NCI-H2029 (cell line): ENCODE measurements around the gene WAPL.

ENCODE experiments used
- DNase-seq: peaks from one replicate; lab custom pipeline; 2025; lab: John Stamatoyannopoulos, UW

WAPL gene

DNA sequence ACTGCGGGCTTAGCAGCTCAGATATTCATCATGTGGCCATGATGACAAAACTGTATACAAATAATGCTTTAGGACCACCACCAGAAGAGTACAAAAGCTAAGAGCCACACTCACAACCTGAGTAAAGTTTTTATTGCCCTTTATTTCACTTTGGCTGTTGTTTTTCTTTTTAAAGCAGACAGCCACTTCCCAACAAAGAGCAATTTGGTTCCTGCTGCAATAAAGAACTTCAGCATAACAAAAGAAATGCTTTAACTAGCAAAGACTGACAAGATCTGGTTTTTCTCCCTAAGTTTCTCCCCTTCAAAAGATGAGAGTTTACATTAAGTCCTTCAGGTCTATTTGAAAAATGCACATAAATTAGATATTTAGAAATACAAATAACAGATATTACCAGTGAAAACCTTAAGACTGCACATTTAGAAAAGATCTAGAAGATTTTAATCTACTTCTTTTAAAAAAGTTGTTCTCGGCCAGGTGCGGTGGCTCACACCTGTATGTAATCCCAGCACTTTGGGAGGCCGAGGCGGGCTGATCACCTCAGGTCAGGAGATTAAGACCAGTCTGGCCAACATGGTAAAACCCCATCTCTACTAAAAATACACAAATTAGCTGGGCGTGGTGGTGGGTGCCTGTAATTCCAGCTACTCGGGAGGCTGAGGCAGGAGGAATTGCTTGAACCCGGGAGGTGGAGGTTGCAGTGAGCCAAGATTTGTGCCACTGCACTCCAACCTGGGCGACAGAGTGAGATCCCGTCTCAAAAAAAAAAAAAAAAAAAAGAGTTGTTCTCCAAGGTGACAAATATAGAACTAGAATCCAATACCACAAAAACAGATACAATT, 59.4 kb downstream of the WAPL start:
- DNase-seq = no peak

DNA sequence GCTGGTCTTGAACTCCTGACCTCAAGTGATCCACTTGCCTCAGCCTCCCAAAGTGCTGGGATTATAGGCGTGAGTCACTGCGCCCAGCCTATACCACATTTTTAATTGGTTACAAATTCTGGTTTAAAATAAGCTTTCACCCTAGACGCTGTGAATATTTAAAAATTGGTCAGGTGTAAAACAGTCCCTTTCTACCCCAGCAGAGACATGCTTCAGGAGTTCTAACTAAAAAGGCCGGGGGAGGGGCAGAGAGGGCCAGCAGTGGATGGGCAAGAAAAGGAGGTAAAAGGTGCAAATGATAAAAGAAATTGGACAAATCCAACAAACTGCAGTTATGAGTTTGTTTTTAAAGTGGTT, 70.0 kb downstream of the WAPL start:
- DNase-seq = no peak

DNA sequence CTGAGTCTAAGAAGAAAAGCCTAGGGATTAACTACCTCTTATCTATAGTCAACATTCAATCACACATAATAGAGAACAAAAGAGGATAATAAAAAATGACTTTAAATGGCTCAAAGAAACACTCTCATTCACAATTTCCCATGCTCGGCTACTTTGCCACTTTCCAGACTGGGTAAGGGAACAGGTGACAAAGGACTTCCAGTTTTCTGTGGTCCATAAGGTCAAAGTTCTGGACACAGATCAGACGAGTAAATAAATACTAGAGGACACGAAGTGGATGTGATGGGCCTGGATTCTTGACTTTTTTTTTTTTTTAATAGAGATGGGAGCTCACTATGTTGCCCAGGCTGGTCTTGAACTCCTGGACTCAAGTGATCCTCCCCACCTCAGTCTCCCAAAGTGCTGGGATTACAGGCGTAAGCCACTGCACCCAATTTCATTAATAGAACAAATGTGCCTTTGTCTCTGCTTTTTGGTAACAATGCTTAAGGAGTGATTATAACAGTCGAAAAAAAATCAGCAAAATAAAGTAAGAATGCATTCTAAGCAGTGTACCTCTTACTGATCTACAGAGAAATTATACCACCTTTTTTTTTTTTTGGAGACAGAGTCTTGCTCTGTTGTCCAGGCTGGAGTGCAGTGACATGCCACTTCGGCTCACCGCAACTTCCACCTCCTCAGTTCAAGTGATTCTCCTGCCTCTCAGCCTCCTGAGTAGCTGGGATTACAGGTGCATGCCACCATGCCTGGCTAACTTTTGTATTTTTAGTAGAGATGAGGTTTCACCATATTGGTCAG, 70.6 kb downstream of the WAPL start:
- DNase-seq = no peak

DNA sequence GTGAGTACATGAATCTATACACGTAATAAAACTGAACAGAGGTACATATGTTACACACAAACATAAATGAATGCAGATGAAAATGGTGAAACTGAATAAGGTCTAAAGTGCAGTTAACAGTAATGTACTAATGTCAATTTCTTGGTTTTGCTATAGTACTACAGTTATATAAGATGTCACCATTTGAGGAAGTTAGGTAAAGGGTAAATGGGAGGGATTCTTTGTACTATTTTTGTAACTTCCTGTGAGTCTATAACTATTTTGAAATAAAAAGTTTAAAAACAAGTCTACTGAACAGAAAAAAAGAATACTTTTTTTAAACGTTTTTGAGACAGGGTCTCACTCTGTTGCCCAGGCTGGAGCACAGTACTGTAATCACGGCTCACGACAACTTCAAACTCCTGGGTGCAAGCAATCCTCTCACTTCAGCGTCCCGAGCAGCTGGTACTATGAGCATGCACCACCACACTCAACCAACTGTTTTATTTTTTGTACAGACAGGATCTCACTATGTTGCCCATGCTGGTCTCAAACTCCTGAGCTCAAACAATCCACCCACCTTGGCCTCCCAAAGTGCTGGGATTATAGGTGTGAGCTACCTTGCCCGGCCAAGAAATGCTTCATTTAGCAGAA, 71.5 kb downstream of the WAPL start:
- no peak for DNase-seq

DNA sequence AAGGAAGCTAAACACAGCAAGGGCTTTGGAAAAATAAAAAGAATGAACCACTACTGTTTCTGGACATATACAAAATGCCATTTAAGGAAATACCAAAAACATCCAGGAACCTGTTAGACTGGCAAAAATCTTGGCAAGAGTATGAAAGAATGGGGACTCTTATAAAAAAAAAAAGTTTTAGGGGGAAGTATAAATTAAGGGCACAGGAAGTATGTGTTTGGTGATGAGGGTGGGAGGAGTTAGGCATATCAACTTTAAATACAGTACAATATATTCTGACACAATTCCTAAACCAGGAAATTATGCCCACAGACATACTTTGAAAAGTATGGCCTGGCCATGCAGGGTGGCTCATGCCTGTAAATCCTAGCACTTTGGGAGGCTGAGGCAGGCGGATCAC, 74.2 kb downstream of the WAPL start:
- DNase-seq = no peak

DNA sequence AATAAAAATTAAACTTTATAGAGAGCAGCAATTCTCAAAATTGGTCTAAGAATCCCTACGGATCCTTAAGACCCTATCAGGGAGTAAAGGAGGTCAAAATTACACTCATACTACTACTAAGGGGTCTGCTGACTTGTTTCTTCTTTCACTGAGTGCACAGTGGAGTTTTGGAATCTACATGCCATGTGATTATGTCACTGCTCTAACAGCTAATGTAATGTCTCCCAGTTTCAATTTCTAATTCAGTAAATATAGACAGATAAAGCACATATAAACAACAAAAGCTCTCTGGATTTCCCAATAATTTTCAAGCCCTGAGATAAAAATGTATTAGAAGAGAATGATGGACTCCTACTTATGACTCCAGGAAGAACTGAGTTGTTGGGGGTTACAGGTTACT, 74.6 kb downstream of the WAPL start:
- DNase-seq = no peak

DNA sequence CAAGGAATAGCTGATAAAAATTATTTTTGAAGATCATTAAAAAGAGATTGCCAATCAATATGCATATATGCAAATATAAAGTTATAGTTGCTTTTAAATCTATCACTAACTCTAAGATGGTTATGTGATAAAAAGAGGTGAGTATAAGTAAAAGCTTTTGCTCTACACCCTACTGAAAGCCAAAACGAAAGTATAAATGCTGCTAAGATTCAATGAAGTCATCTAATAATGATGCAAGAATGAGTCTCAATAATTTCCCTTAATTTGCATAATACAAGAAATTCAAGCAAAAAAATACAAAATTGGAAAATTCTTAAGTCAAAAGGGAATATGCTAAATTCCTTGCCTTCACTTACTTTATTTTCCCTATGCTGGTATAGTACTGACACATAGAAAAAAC, 75.2 kb downstream of the WAPL start:
- no peak for DNase-seq

DNA sequence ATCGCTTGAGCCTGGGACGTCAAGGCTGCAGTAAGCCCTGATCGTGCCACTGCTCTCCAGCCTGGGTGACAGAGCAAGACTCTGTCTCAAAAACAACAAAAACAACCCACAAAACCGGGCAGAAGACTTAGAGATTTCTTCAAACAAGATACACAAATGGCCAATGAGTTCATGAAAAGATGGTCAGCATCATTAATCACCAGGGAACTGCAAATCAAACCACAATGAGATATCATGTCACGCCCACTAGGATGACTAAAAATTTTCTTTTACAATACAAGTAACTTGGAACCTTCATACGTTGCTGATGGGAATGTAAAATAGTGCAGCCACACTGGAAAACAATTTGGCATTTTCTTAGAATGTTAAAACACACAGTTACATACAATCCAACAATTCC, 77.7 kb downstream of the WAPL start:
- no peak for DNase-seq

DNA sequence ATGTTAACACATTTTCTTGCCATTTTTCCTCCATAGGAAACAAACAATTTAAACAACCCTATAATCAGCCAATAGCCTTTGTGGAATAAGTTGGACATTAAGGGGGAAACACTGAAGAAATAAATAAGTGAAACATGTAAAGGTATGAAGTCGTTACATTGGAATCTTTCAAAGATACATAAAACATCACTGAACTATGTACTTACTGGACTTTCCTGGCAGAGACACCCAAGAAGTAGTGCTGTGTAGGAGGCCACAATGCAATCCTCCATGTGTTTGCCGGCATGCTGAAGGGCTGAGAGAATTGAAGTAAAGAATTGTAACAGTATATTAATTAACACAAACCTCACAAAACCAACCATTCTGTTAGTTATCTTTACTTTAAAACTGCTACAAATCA, 78.5 kb downstream of the WAPL start:
- no peak for DNase-seq

DNA sequence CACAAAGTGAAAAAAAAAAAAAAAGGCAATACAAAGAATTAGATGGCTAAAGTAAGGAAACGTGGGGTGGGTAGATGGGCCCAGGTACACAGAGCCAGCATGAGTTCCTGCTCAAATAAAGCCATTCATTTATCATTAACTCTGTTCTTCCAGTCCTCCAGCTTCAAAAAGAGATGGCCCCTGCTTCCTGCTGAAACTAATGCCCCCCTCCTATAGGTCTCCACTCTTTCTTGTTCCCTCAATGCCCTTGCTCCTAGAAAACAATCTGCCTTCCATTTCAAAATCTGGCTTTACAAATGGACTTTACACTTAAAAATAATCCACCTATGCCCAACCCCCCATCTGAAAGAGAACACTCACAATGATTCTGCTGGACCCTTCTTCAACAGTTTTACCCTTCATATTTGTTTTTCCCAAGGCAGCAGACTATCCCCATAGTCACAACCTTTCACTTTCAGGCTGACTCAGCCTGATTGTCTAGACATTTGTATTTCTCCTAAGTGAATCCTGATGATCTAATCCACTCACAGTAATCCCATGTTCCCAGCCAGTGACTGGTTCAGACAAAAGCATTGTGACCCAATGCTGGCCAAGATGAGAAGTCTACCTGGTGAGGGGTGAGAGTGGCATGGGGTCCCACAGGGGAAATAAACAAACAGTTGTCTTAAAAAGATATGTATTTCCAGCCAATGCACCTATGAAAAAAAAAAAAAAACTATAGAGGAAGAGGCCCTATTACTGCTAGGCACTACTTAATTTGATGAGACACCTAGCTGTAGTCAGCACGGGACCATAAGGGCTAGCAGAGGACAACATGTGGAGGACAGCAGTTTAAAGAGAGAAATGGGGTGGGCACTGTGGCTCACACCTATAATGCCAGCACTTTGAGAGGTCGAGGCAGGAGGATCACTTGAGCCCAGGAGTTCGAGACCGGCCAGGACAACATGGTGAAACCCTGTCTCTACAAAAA, 80.4 kb downstream of the WAPL start:
- no peak for DNase-seq

DNA sequence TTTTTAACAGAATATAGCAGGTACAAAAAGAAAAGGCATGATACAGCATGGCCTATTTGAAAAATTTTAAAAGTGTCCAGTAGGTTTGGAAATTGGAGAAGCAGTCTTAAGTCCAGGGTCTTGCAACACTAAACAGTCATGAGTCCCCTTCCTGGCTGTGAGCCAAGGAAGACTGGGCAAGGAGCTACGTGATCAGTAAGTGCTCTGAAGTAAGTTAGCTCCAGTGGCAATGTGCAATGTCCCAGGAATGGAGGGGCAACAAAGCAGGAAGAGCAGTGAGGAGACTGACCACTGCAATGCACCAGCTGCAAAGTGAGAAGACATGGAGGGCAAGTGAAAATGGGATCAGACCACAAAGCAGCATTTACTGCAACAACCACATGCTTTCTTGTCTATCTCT, 82.0 kb downstream of the WAPL start:
- DNase-seq = no peak

DNA sequence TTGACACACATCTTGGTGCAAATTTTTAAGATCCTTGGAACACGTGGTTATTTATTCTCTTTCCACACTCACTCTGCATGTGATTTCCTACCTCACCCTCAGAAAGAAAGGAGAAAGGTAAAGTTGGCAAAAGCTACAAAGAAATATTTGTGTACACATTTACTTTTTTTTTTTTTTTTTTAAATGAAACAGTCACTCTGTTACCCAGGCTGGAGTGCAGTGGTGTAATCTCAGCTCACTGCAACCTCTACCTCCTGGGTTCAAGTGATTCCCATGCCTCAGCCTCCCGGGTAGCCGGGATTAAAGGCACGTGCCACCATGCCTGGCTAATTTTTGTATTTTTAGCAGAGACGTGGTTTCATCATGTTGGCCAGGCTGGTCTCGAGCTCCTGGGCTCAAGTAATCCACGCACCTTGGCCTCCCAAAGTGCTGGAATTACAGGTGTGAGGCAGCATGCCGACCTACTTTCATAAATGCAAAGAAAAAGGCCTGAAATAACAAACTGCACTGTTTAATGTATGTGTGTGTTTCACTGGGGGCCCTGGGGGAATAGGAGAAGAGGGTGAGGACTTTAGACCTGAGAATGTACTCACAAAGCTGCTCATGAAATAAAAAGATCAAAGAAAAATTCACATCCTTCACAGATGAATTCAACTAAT, 83.4 kb downstream of the WAPL start:
- no peak for DNase-seq

DNA sequence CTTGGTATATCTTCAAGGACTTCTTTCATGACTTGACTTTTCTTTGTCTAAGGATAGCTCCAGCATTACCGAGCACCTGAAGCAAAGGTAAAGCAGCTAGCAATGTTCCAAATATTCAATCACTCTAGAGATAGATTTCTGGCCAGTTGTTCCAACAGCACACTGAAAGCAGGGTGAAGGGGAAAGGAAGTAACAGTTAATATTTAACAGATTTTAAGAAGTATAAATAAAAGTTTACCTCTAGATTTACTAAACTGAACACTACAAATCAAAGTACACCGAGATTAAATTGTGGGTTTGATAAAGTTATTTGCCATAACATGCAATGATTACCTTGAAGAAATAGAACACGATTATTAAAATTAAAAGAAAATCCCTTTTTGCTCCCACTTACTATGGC, 84.1 kb downstream of the WAPL start:
- no peak for DNase-seq

DNA sequence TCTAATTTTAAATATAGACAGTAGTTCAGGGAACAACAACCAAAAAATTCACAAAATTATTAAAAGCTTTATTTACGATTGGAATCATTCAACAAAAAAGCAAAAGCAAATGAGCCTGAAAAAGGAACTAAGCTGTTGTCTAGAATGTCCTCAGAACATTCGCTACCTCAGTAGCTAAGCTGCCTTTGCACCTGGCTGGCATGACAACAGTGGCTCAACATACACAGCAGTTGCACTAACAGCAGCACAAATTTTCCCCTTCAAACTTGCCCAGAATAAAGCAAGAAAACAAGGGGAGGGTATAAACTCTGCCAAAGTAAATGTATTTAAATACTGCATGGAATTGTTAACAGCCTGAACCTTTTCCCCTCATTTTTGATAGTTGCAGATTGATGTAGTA, 84.6 kb downstream of the WAPL start:
- no peak for DNase-seq

DNA sequence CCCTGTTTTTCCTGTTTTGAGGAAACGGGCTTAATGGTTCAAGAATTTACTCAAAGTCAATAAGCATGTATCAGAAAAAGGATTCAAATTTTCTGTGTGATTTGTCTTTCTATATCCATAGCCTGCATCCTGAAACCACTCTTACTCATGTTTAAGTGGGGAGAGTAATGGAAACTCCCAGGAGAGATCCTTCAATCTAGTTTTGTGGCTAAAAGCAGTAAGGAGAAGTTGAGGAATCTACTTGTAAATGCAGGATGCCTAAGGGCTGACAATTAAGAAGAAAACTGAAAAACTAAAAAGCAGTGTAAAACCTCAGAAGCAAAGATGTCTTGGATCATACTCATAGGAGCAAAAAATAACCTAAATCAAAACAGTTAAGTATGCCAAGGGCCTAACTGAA, 86.9 kb downstream of the WAPL start:
- no peak for DNase-seq

DNA sequence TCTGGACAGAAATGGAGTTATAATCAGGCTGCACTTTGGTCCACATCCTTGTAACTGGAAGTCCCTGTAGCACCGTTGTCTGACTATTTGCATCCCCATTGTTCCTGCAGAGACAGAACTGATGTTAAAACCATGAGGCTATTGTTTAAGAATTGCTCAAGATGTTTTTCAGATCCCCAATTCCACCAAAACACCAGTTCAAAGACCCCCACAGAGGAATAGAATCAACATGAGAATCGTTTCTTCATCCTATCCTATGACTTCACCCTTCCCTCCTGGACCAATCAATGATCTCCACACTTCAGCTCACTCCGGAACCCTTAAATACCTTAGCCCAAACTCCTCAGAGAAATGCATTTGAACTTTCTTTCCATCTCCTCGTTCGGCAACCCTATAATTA, 97.9 kb downstream of the WAPL start:
- DNase-seq = no peak

DNA sequence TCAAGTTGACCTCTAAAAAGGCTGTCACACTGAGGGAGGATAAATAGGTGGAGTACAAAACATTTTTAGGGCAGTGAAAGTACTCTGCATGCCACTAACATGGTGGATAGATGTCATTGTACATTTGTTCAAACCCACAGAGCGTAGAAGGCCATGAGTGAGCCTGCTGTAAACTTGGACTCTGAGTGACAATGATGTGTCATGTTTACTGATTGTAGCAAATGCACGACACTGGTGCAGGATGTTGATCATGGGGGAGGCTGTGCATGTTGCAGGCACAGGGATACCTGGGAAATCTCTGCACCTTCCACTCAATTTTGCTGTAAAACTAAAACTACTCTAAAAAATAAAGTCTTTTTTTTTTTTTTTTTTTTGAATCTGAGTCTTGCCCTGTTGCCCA, 102.5 kb downstream of the WAPL start:
- no peak for DNase-seq

DNA sequence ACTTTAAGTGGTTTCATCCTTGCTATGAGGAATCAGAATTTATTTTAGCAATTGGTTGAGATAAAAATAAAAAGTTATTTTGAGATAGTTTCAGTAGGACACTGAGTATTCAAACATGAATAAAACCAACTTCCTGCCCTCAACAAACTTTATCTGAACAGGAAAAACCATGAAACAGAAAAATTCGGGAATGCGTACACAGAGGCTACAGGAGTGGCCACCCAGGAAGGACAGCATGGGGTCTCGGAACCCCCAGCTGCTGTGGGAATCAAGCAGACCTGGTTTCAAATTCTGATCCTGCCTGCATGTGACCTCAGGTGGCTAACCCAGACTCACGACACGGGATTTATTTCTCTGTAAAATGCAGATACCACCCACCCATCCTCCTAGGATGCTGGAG, 106.0 kb downstream of the WAPL start:
- no peak for DNase-seq

DNA sequence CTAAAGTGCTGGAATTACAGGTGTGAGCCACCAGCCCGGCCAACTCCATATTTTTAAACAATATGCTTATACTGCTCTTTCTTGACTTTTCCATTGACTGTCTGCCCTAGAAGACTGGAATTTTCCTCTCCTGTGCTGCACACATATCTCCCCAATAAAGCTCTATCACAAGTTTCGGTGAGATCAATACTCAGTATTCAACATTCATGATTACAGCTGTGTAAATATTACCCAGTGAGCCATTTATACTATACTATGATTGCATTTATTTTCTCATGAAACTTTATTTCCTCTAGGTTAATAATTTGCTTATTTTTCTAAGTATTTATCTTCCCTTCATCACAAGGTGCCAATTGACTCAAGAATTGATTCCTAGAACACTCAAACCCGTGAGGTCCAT, 106.5 kb downstream of the WAPL start:
- DNase-seq = no peak

DNA sequence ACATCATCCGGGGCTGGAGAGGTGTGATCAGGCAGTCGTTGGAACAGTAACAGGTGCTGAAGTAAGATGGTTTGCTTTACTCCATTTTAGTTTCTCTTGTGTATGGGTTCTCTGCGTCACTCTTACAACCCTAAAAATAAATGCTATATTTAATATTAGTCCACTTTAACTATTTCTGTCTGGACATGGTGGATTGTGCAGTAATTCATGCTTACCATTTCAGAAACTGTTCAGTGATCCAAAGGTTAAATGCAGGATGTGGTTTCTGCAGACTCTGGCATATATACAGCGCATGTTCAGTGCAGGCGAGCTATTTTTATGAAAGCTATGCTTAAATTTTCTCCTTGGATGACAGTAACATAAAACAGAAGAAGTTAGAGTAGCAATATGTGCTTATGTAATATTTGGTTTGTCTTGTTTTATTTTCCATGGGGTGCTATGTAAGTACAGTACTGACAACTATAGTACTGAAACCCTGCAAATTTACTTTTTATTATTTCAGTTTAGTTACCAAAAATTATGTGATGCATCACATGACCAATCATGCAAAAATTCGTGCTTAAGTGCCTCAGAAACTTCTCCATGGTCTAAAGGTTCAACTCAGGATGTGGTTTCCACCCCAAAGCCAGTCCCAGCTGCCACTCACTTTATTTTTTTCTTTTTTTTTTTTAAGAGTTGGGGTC, 108.4 kb downstream of the WAPL start:
- DNase-seq = no peak
